Measurements from ENCODE around the gene RBMS1.

DNA sequence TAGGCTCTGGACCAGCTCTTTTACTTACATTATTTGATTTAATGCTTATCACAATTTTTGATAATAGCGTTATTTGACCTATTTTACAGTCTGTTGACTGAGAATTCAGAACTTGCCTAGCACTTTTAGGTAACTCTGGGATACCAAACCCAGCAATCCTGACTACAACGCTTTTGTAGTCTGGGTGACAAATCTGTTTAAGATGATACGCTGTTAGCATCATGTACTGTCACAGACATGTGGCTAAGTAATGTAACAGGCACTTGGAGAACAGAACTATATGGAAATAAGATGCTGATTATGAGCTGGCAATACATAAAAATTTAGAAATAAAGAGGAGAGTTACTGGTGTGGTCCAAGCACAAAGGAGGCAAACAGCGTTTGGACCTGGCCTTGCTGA, 130.6 kb downstream of the RBMS1 start:
- TF ChIP-seq, protein P1, sequence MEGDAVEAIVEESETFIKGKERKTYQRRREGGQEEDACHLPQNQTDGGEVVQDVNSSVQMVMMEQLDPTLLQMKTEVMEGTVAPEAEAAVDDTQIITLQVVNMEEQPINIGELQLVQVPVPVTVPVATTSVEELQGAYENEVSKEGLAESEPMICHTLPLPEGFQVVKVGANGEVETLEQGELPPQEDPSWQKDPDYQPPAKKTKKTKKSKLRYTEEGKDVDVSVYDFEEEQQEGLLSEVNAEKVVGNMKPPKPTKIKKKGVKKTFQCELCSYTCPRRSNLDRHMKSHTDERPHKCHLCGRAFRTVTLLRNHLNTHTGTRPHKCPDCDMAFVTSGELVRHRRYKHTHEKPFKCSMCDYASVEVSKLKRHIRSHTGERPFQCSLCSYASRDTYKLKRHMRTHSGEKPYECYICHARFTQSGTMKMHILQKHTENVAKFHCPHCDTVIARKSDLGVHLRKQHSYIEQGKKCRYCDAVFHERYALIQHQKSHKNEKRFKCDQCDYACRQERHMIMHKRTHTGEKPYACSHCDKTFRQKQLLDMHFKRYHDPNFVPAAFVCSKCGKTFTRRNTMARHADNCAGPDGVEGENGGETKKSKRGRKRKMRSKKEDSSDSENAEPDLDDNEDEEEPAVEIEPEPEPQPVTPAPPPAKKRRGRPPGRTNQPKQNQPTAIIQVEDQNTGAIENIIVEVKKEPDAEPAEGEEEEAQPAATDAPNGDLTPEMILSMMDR (IDR thresholded peaks at IDR 0.05; ENCODE audit: insufficient read depth, low read depth, low read length), result no peak
- TF ChIP-seq EZH2 (IDR thresholded peaks at IDR 0.05; ENCODE audit: insufficient read depth, low read length), result no peak
